Activated naive CD8-positive, alpha-beta T cell treated with anti-CD3 and anti-CD28 coated beads, Interleukin-2, amount 10 ng/mL, durations not matched to agents 7 days and 5 days (primary cell): ENCODE measurements around the gene TNS4. TPM values are rescaled to one million over a fixed set of nuclear protein-coding genes. Genes with fewer than 3 reads are reported as not detected.

Experiments used
- ATAC-seq: fragments of 150-1000 bp; cut with Tn5 transposase; one replicate; pipeline ENCODE4 v1.10.0; 2021; ENCODE audit warnings: low read depth, moderate library complexity
- POLR2A ChIA-PET: fragments of 350-600 bp; sonication (Branson Sonifier 250); formaldehyde crosslinking; loops from one replicate; lab custom pipeline; 2021; ENCODE audit warnings: antibody characterized with exemption; lab: Charles Lee
- DNase-seq: peaks from one replicate; pipeline ENCODE4 v3.0.0; 2021
- H3K27ac Mint-ChIP-seq: one replicate; pipeline ENCODE4 v1.8.0; 2022; ENCODE audit warnings: mild to moderate bottlenecking, mixed read lengths
- H3K27me3 Mint-ChIP-seq: one replicate; pipeline ENCODE4 v1.8.0; 2022; ENCODE audit warnings: mild to moderate bottlenecking, moderate library complexity, mixed read lengths
- H3K36me3 Mint-ChIP-seq: one replicate; pipeline ENCODE4 v1.8.0; 2021; ENCODE audit warnings: mild to moderate bottlenecking, mixed read lengths
- H3K4me1 Mint-ChIP-seq: one replicate; pipeline ENCODE4 v1.8.0; 2021; ENCODE audit warnings: mixed read lengths
- H3K4me3 Mint-ChIP-seq: one replicate; pipeline ENCODE4 v1.8.0; 2022; ENCODE audit warnings: mild to moderate bottlenecking, moderate library complexity, mixed read lengths
- H3K9me3 Mint-ChIP-seq: one replicate; pipeline ENCODE4 v1.8.0; 2021; ENCODE audit warnings: mixed read lengths
- total RNA-seq, 2 experiments: library from RNA; stranded (reverse); gene quantifications; one replicate each; pipeline ENCODE4 v1.2.3, GENCODE V29; 2021

Gene TNS4
- total RNA-seq, 2 experiments from 2014 or later, result 9.0 to 9.7 TPM

DNA sequence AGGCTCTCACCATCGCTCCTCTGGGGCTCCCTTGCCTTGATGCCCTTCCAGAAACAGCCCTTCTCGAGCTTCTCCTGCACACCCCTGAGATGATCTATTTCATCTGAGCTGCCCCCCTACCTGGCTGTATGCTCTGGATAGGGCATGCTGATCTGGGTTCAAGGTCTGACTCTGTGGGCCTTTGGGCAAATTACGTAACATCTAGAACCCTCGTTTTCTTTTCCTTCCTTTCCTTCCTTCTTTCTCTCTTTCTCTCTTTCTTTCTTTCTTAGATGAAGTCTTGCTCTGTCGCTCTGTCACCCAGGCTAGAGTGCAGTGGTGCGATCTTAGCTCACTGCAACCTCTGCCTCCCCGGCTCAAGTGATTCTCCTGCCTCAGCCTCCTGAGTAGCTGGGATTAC lies 20.3 kb downstream of the TNS4 start:
- Mint-ChIP-seq H3K4me3 (peak overlapping the region; percentile 75), H3K9me3 (no peaks in the 10 kb centered on the region), H3K36me3 (peaks cover 9% of the 10 kb centered on the region), H3K27me3 (no peaks in the 10 kb centered on the region), H3K4me1 (peaks cover 68% of the 10 kb centered on the region), H3K27ac (peak overlapping the region; percentile 97)
- DNase-seq (no peak), ATAC-seq (no peak)
- POLR2A ChIA-PET, result interaction anchor here (1.0 to 3.4 kb wide), 10 partner anchors 9 to 73 kb away, joined by 3 to 33 read pairs (median 6); partner anchors contain the start of genes IGFBP4 and TOP2A

DNA sequence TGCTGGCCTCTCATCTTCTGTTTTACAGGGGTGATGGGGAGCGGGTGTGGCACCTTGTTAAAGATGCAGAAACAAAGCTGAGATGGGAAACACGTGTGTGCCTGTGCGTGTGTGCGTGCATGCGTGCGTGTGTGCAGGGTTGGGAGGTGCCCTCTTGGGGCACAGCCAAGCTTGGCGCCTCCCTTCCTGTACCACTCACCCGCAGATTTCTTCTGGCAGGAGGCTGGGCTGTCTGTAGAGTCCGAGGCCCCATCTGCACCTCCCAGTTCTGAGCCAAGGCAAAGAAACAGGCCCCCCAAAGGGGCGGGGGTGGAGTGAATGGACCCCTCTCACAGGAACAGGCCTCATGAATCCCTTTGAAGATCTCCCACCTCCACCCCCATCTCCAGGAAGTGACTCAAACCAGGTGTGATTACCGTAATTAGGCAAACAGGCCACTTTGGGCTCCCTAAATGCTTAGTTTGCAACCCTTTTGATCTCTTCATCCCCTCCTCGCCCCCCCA lies 20.9 kb downstream of the TNS4 start:
- no peaks in the 10 kb centered on the region for H3K9me3 Mint-ChIP-seq
- peak; percentile 81 for DNase-seq
- peak overlapping the region; percentile 97 for H3K27ac Mint-ChIP-seq
- peak overlapping the region; percentile 75 for H3K4me3 Mint-ChIP-seq
- H3K4me1 Mint-ChIP-seq, result peaks cover 66% of the 10 kb centered on the region
- no peaks in the 10 kb centered on the region for H3K27me3 Mint-ChIP-seq
- peaks cover 9% of the 10 kb centered on the region for H3K36me3 Mint-ChIP-seq
- POLR2A ChIA-PET, result interaction anchor here (1.1 to 3.4 kb wide), 11 partner anchors 10 to 80 kb away, joined by 3 to 33 read pairs (median 6); partner anchors contain the start of genes IGFBP4 and TOP2A
- peak; percentile 89 for ATAC-seq

DNA sequence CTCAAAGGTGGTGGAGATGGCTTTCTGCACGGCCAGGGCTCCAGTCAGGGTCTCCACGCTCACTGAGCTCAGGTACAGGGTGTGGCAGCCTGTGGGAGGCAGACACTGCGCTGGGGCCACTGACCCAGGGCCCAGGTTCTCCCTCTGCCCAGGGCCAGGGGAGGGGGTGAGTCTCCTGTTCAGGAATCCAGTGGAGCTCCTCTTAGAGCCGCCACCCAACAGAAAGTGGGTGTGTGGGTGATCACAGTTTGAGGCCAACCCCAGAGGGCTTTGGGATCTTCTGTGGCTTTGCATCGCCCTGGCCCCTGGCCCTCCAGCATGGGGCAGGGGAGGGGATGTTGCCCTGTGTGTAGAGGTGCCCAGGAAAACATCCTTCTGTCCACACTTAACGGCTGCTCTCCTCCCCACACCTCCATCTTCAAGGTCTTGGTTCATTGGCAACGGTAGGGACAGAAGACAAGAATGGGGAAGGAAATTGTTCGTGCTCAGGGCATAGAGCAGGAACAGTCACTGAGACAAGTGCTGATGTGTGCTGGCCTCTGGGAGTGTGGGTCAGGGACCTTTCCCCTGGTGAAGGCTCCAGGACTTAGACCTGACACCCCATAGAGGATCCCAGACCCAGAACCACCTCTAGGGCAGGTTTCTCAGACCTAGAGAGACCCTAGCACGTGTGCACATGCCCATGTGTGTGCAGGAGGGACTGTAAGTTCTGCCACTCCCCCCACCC lies 21.5 kb downstream of the TNS4 start:
- ATAC-seq, result no peak
- Mint-ChIP-seq H3K27me3 (no peaks in the 10 kb centered on the region), H3K4me3 (peak overlapping the region; percentile 75), H3K4me1 (peaks cover 60% of the 10 kb centered on the region), H3K27ac (peak overlapping the region; percentile 97), H3K9me3 (no peaks in the 10 kb centered on the region), H3K36me3 (peaks cover 9% of the 10 kb centered on the region)
- DNase-seq, result no peak
- POLR2A ChIA-PET, result interaction anchor here (0.7 to 3.4 kb wide), 13 partner anchors 10 to 80 kb away, joined by 3 to 33 read pairs (median 5); partner anchors contain the start of genes IGFBP4 and TOP2A

DNA sequence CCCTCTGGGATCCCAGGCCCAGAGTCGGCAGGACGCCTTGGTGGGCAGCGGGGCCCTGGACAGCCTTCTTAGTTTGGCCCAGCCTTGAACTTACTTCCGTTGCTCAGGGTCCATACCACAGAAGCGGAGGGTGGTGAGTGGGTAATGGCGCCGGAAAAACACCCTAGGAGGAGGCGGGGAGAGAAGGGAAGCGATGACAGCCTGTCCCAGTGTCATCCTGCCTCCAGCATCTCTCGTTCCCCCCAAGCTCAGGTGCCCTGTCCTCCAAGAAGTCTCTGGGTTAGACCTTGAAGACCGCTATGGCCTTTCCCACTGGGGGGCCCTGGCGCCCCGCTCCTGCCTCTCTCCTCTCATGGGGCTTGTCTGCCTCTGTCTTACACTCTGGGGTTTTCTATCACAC lies 22.9 kb downstream of the TNS4 start:
- Mint-ChIP-seq H3K4me3 (no peak overlapping the region), H3K4me1 (peaks cover 45% of the 10 kb centered on the region), H3K36me3 (peaks cover 9% of the 10 kb centered on the region), H3K27me3 (peaks cover 2% of the 10 kb centered on the region), H3K27ac (peak overlapping the region; percentile 97), H3K9me3 (no peaks in the 10 kb centered on the region)
- POLR2A ChIA-PET, result interaction anchor here (1.2 to 2.6 kb wide), 3 partner anchors 12 to 61 kb away, joined by 4 to 10 read pairs (median 5); partner anchors contain the start of gene TOP2A
- DNase-seq (no peak), ATAC-seq (no peak)

DNA sequence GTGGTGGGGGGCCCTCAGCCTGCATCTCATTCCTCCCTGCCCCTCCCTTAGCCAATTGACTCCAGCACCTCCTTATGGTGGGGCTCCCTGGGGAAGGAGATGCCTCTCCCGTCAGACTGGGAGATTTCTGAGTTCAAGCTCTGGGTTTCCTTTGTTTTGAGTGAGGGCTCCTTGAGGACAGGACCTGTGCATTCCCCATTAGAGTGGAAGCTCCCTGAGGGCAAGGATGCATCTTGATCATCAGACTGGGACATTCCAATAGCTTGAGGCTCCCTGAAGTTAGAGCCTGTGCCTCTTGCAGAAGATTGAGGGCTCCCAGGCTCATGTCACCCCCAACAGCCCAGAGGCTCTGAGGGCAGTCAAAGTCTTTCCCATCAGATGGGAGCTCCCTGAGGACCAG lies 23.6 kb downstream of the TNS4 start:
- Mint-ChIP-seq H3K36me3 (peaks cover 12% of the 10 kb centered on the region), H3K4me1 (peaks cover 43% of the 10 kb centered on the region), H3K27me3 (peaks cover 2% of the 10 kb centered on the region), H3K27ac (no peak overlapping the region), H3K9me3 (no peaks in the 10 kb centered on the region), H3K4me3 (no peak overlapping the region)
- ATAC-seq (no peak), DNase-seq (no peak)
- POLR2A ChIA-PET, result interaction anchor here (1.2 to 4.1 kb wide), 3 partner anchors 12 to 55 kb away, joined by 4 to 22 read pairs (median 5); no protein-coding TSS in a partner anchor

DNA sequence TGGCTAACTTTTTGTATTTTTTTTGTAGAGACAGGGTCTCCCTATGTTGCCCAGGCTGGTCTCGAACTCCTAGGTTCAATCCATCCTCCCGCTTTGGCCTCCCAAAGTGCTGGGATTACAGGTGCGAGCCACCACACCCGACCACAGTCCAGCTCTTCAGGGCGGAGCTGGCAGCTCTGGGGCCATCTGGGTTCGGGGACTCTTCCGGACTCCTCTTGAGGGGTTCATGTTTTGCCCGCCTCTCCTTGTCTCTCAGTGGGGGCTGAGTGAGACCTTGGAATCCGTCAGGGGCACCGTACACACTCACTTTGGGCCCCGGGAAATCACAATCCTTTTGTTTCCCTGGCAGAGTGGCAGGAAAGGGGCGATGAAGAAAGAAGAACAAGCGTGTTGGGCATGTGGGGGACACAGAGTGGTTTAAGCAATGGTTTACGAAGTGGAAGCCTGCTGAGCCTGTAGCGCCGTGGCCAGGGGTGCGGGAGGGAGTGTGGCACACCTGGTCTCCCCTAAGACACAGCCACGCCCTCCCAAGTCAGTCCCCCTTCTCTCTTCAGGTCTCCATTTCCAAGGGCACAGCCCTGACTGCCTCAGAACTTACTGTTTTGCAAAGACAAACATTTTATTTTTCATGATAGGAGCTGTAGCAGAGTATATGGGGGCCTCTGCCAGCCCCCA lies 26.1 kb downstream of the TNS4 start:
- DNase-seq (no peak), ATAC-seq (no peak)
- H3K27ac Mint-ChIP-seq, result no peak overlapping the region
- H3K9me3 Mint-ChIP-seq, result no peaks in the 10 kb centered on the region
- peaks cover 6% of the 10 kb centered on the region for H3K27me3 Mint-ChIP-seq
- H3K36me3 Mint-ChIP-seq, result peaks cover 15% of the 10 kb centered on the region
- H3K4me1 Mint-ChIP-seq, result peaks cover 20% of the 10 kb centered on the region
- POLR2A ChIA-PET, result interaction anchor here (0.6 to 4.1 kb wide), 7 partner anchors 16 to 116 kb away, joined by 3 to 22 read pairs (median 5); partner anchors contain the start of gene TOP2A
- no peak overlapping the region for H3K4me3 Mint-ChIP-seq

DNA sequence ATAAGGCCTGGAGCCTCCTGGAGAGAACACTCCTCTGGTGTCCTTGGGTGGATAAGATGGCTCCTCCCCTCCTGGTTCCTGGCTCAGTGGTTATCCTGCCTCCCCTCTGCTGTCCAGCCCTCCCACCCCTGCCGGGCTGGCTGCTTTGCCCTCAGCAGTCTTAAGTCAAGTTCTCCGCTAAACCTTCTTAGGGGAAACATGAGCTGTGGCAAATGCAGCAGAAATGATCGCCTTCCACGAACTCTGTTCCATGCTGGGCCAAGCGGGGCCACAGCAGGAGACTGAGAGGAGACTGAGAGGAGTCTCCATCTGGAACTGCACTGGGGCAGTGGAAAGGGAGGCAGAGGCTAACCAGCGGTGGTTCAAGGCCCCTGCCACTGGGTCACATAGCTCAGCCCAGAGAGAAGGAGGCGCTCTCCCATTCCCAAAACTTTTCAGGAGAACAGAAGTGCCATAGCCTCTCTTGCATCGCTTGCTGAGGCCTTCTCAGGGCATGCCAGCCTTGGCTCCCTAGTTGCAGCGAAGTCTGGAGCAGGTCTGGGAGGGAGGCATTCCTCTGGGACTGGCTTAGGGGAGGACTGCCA lies 26.9 kb downstream of the TNS4 start:
- POLR2A ChIA-PET, result interaction anchor here (2.3 to 4.1 kb wide), 2 partner anchors 57 to 59 kb away, joined by 9 to 22 read pairs; partner anchors contain the start of gene TOP2A
- no peaks in the 10 kb centered on the region for H3K9me3 Mint-ChIP-seq
- no peak overlapping the region for H3K27ac Mint-ChIP-seq
- no peak for DNase-seq
- peaks cover 15% of the 10 kb centered on the region for H3K36me3 Mint-ChIP-seq
- peaks cover 12% of the 10 kb centered on the region for H3K4me1 Mint-ChIP-seq
- H3K27me3 Mint-ChIP-seq, result peaks cover 9% of the 10 kb centered on the region
- no peak for ATAC-seq
- H3K4me3 Mint-ChIP-seq, result no peak overlapping the region

DNA sequence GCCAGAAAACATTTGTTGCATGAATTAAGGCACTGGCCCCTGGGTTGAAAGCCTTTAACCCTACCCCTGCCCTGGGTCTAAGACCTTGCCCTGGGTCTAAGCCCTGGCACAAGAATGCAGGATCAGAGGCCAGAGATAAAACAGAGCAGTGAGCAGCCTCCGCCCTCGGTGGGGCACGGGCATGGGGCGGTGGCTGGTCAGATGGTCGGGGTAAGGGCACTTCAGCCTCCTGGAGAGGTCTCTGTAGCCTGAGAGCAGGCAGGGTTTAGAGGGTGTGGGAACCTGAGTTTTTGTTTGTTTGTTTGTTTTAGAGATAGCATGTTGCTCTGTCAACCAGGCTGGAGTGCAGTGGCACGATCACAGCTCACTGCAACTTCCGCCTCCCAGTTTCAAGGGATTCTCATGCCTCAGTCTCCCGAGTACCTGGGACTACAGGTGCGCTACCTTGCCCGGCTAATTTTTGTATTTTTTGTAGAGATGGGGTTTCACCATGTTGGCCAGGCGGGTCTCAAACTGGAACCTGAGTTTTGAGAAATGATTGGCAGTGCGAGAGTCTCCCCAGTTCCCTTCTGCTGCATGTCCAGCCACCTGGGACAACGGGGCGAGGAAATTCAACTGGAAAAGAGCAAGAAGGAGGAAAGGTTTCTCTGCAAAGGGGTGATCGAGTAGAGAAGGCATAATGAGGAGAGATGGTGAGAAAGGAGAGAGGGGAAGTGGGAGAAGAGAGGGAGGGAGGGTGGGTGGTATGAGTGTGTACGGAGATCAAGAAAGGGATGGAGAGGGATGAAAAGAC lies 27.7 kb downstream of the TNS4 start:
- H3K27ac Mint-ChIP-seq, result no peak overlapping the region

DNA sequence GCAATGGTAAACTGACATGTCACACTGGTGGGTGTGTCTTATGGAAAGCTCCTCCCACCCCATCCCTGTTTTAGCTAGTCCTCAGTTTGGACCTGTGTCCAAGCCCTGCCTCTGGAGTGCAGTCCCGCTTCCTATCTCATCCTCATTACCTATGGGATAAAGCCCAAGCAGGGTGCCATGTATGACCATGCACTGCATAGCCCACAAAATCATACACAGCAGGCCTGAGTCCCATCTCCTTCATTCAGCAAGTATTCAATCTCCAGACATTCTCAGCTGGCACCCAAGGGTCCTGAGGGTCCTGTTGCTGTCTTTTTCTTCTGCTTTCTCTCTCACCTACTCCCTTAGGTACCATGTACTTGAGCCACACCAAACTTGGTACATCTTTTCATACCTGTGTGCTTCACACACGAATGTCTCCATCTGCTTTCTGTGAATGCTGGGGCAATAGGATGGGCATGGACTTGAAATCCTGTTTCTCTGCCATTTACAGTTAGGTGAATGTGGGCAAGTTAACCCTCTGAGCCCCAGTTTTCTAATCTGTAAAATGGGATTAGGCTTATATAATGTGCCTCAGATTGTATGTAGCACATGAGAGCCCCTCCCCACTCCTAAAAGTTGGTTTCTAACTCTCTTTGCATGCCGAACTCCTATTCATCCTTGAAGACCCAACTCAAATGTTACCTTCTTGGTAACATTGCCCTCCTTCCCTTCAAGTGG lies 28.5 kb downstream of the TNS4 start:
- Mint-ChIP-seq H3K36me3 (peaks cover 7% of the 10 kb centered on the region), H3K9me3 (no peaks in the 10 kb centered on the region), H3K27ac (no peak overlapping the region), H3K27me3 (peaks cover 13% of the 10 kb centered on the region), H3K4me3 (no peak overlapping the region), H3K4me1 (peaks cover 8% of the 10 kb centered on the region)
- ATAC-seq (no peak), DNase-seq (no peak)
- POLR2A ChIA-PET, result no interaction called here

More for the DNA sequence above, 27.7 kb downstream of the TNS4 start:
- ATAC-seq, result no peak
- Mint-ChIP-seq H3K36me3 (peaks cover 11% of the 10 kb centered on the region), H3K4me3 (no peak overlapping the region), H3K27me3 (peaks cover 13% of the 10 kb centered on the region), H3K4me1 (peaks cover 10% of the 10 kb centered on the region), H3K9me3 (no peaks in the 10 kb centered on the region)
- no peak for DNase-seq
- POLR2A ChIA-PET, result interaction anchor here (4.1 kb wide), 1 partner anchor 59 kb away, joined by 22 read pairs; no protein-coding TSS in a partner anchor

DNA sequence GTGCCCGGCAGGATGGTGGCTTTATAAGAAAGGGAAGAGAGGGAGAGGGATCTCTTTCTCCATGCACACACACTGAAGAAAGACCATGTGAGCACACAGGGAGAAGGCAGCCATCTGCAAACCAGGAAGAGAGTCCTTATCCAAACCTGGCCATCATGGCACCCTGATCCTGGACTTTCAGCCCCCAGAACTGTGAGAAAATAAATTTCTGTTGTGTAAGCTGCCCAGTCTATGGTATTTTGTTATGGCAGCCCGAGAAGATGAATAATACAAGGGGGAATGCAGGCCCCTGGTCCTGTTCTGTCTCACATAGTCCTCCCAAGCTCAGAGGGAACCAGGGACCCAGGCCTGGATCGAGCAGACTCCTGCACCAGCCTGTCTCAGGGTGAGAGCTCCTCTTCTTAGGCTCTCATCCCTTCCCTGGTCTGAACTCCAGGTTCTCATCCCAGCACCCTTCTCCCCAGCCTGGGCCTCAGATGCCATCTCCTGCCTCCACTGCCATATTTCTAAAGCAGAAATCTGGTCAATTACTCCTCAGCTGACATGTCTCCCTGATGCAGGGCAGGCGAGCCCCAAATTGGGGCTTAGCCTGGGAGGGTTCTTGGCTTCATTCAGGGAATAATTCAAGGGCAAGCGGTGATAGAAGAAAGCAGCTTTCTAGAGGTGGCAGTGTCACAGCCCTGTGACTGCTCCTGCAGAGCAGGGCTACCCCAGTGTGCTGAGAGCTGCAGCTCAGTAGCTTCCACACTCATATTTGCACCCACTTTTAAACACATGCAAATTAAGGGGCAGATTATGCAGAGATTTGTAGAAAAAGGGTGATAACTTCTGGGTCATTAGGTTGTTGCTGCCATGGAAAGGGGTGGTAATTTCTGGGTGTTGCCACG lies 29.3 kb downstream of the TNS4 start:
- POLR2A ChIA-PET, result interaction anchor here (0.5 kb wide), 1 partner anchor 61 kb away, joined by 3 read pairs; no protein-coding TSS in a partner anchor
- DNase-seq (no peak), ATAC-seq (no peak)
- Mint-ChIP-seq H3K4me1 (peaks cover 8% of the 10 kb centered on the region), H3K27ac (no peak overlapping the region), H3K9me3 (no peaks in the 10 kb centered on the region), H3K4me3 (no peak overlapping the region), H3K27me3 (peaks cover 17% of the 10 kb centered on the region), H3K36me3 (peaks cover 5% of the 10 kb centered on the region)
